Activated CD8-positive, alpha-beta memory T cell treated with anti-CD3 and anti-CD28 coated beads, Interleukin-2, amount 50 U/mL, for 24 hours (primary cell): ENCODE data around the gene KRT24.

Source experiments
- DNase-seq: peaks from one replicate; pipeline ENCODE4 v3.0.0-alpha.2; 2020; ENCODE audit errors: extremely low read depth

Gene KRT24

GRCh38 chr17:40694584-40694983, 9.0 kb downstream of the KRT24 start:
- DNase-seq: no peak

- DNase-seq: no peak
Observed at GRCh38 chr17:40687106-40687505, 16.4 kb downstream of the KRT24 start.

- DNase-seq: no peak
Observed at GRCh38 chr17:40686192-40686591, 17.4 kb downstream of the KRT24 start.

GRCh38 chr17:40680998-40681397, 22.6 kb downstream of the KRT24 start:
- no peak for DNase-seq

- no peak for DNase-seq
Observed at GRCh38 chr17:40679523-40679907, 24.0 kb downstream of the KRT24 start.

GRCh38 chr17:40678902-40679522, 24.5 kb downstream of the KRT24 start:
- DNase-seq: no peak

GRCh38 chr17:40675905-40676304, 27.6 kb downstream of the KRT24 start:
- DNase-seq: no peak

GRCh38 chr17:40672654-40673053, 30.9 kb downstream of the KRT24 start:
- DNase-seq: no peak

GRCh38 chr17:40671282-40671681, 32.3 kb downstream of the KRT24 start:
- DNase-seq: no peak

GRCh38 chr17:40666331-40666730, 37.2 kb downstream of the KRT24 start:
- no peak for DNase-seq

GRCh38 chr17:40664582-40665333, 38.8 kb downstream of the KRT24 start, which contains the start of gene KRT222:
Gene KRT222 (minus strand): TSS chr17:40665177. CDS start chr17:40665099, 78 bp downstream.
- DNase-seq: no peak

GRCh38 chr17:40663252-40663651, 40.3 kb downstream of the KRT24 start:
- DNase-seq: no peak

GRCh38 chr17:40659911-40660310, 43.6 kb downstream of the KRT24 start:
- DNase-seq: no peak

- no peak for DNase-seq
Observed at GRCh38 chr17:40658396-40658795, 45.2 kb downstream of the KRT24 start.

GRCh38 chr17:40651939-40652338, 51.6 kb downstream of the KRT24 start:
- no peak for DNase-seq

GRCh38 chr17:40648384-40648968, 55.1 kb downstream of the KRT24 start:
- DNase-seq: no peak
